DND-41 (cell line): Measurements from ENCODE around the gene TBPL1.

Experiments
- CTCF ChIP-seq: IDR thresholded peaks from 2 replicates; pipeline ENCODE4 v1.5.1; 2012; ENCODE audit warnings: borderline replicate concordance, low read length, moderate library complexity, mild to moderate bottlenecking; ENCODE audit not compliant: poor library complexity, severe bottlenecking; ENCODE audit errors: extremely low read depth
- EZH2 ChIP-seq: IDR thresholded peaks from 3 replicates; pipeline ENCODE4 v1.6.1; 2012; ENCODE audit warnings: borderline replicate concordance, low read depth, mild to moderate bottlenecking, moderate library complexity, low read length, inconsistent platforms; ENCODE audit not compliant: severe bottlenecking

GRCh38 chr6:133978896-133979240 lies 25.8 kb downstream of the TBPL1 start:
- TF ChIP-seq CTCF (no peak), EZH2 (no peak)
